Stomach (tissue), 9 donors: ENCODE measurements around the gene MCM8. TPM values are rescaled to one million over a fixed set of nuclear protein-coding genes. Genes with fewer than 3 reads are reported as not detected.

Experiments used
- DNase-seq, 2 donors: peaks; one replicate each; pipeline versions ENCODE4 v3.0.0 to v3.0.0-alpha.2; 2013 to 2019
- H3K27ac ChIP-seq, 5 donors: fragments of 200-600 bp in 4 of 5; sonication (generic) in 4 of 5; one replicate each; pipeline ENCODE4 v1.5.1; 2013 to 2019; ENCODE audit warnings: mild to moderate bottlenecking in 1 of 5, moderate library complexity in 1 of 5
- H3K27me3 ChIP-seq, 3 donors: fragments of 200-600 bp; sonication (generic); one replicate each; pipeline ENCODE4 v1.5.1; 2017 to 2019; ENCODE audit warnings: mixed run types in 1 of 3
- H3K36me3 ChIP-seq, 4 donors: fragments of 200-600 bp; sonication (generic); 1 replicate in 3 of 4; 2 replicates in 1 of 4; pipeline ENCODE4 v1.5.1; 2016 to 2019
- H3K4me1 ChIP-seq, 4 donors: fragments of 200-600 bp; sonication (generic); one replicate each; pipeline ENCODE4 v1.5.1; 2016 to 2019
- H3K4me3 ChIP-seq, 4 donors: fragments of 200-600 bp; sonication (generic) in 3 of 4; one replicate each; pipeline ENCODE4 v1.5.1; 2016 to 2019; ENCODE audit warnings: mild to moderate bottlenecking in 1 of 4
- H3K9me3 ChIP-seq, 4 donors: fragments of 200-600 bp; sonication (generic); one replicate each; pipeline ENCODE4 v1.5.1; 2016 to 2019
- CTCF ChIP-seq, 7 experiments: fragments of 450-650 bp in 4 of 7; fragments of 200-600 bp in 3 of 7; sonication (generic) in 3 of 7; IDR thresholded peaks; one replicate each; pipeline ENCODE4 v1.5.1; 2016 to 2019; ENCODE audit warnings: antibody characterized with exemption in 7 of 7, control low read depth in 2 of 7, mild to moderate bottlenecking in 1 of 7
- EP300 ChIP-seq: sonication (generic); formaldehyde crosslinking; IDR thresholded peaks from one replicate; pipeline ENCODE4 v1.6.1; 2017; ENCODE audit warnings: antibody characterized with exemption
- POLR2A ChIP-seq, 4 donors: fragments of 450-650 bp; IDR thresholded peaks; one replicate each; pipeline ENCODE4 v1.6.1; 2016; ENCODE audit warnings: antibody characterized with exemption in 4 of 4, control low read depth in 2 of 4, mild to moderate bottlenecking in 1 of 4, moderate library complexity in 1 of 4
- POLR2AphosphoS5 ChIP-seq, 3 donors: sonication (generic); formaldehyde crosslinking; IDR thresholded peaks; one replicate each; pipeline ENCODE4 v1.6.1; 2016; ENCODE audit warnings: antibody characterized with exemption in 3 of 3
- WGBS, 5 donors: extraction: QIAGEN DNeasy Blood & Tissue Kit in 3 of 5; methylation state at CpG; one replicate each; pipeline versions ENCODE4 v1.1.5 to v1.1.7; 2013 to 2018; 5-methylcytosine and 5-hydroxymethylcytosine counted together
- intact Hi-C: fragments of 100-400 bp; cut with DNase I; formaldehyde crosslinking; loops from one replicate; pipeline ENCODE4 v1.15.1; 2023; ENCODE audit warnings: low total_unique reads
- polyA plus RNA-seq, 3 donors: library from polyadenylated mRNA; stranded (reverse); fragments of 200-250 nt; gene quantifications; one replicate each; pipeline ENCODE4 v1.2.3, GENCODE V29; 2013
- total RNA-seq, 5 donors: library from RNA; depleted of rRNA; stranded (reverse); fragments of >200 nt; gene quantifications; one replicate each; pipeline versions ENCODE4 v1.1.0 to v1.2.3, GENCODE V29; 2014 to 2016
- donor health status: healthy with polysubstance abuse.
- donor health status: Bipolar disorder and iron deficiency.
- donor health status: healthy.

The MCM8 gene
- total and polyA plus RNA-seq, 8 donors: 2.1 to 39.3 (median 3.6) TPM

- WGBS, 5 donors: 9 to 27% (median 19%) methylated on average over 2 of the region's 2 CpGs
- peak in 1 of 2 donors; percentile 42 for DNase-seq
- no peaks in the 10 kb centered on the region for H3K9me3 ChIP-seq
- peaks cover 33 to 74% (median 65%) of the 10 kb centered on the region in 4 donors for H3K36me3 ChIP-seq
- H3K27me3 ChIP-seq: no peaks in the 10 kb centered on the region
- TF ChIP-seq POLR2A (IDR thresholded peaks at IDR 0.05) (no peak), CTCF (IDR thresholded peaks at IDR 0.05) (no peak), EP300 (no peak), POLR2AphosphoS5 (IDR thresholded peaks at IDR 0.05) (peak in 1 of 3 donors; percentile 3)
- H3K4me3 ChIP-seq: no peak overlapping the region
- H3K27ac ChIP-seq: peak overlapping the region; percentile 28 to 68 (median 43)
- intact Hi-C loops: no loop called here
- H3K4me1 ChIP-seq: peaks cover 17 to 64% (median 33%) of the 10 kb centered on the region in 4 donors
These were observed 83.9 kb downstream of the MCM8 start for GRCh38 chr20:6034134-6034969.

- intact Hi-C loops: no loop called here
- H3K36me3 ChIP-seq: peaks cover 40 to 93% (median 84%) of the 10 kb centered on the region in 4 donors
These were observed 85.8 kb downstream of the MCM8 start for GRCh38 chr20:6036213-6036612.

GRCh38 chr20:6037082-6037481 lies 86.6 kb downstream of the MCM8 start:
- Histone ChIP-seq H3K9me3 (no peaks in the 10 kb centered on the region), H3K36me3 (peaks cover 49 to 100% (median 92%) of the 10 kb centered on the region in 4 donors), H3K27ac (no peak overlapping the region), H3K4me3 (no peak overlapping the region), H3K27me3 (no peaks in the 10 kb centered on the region), H3K4me1 (peaks cover 11 to 37% (median 20%) of the 10 kb centered on the region in 4 donors)
- no peak for DNase-seq
- intact Hi-C loops: no loop called here
- WGBS, 5 donors: 91 to 100% (median 94%) methylated on average over 1 of the region's 1 CpG
- TF ChIP-seq POLR2AphosphoS5 (IDR thresholded peaks at IDR 0.05) (no peak), EP300 (no peak), CTCF (IDR thresholded peaks at IDR 0.05) (no peak), POLR2A (IDR thresholded peaks at IDR 0.05) (no peak)

More at GRCh38 chr20:6036213-6036612, 85.8 kb downstream of the MCM8 start:
- TF ChIP-seq EP300 (no peak), CTCF (IDR thresholded peaks at IDR 0.05) (no peak), POLR2A (IDR thresholded peaks at IDR 0.05) (no peak), POLR2AphosphoS5 (IDR thresholded peaks at IDR 0.05) (no peak)
- Histone ChIP-seq H3K4me1 (peaks cover 11 to 45% (median 24%) of the 10 kb centered on the region in 4 donors), H3K27me3 (no peaks in the 10 kb centered on the region), H3K9me3 (no peaks in the 10 kb centered on the region), H3K27ac (peak overlapping the region in 1 of 5 donors; percentile 67), H3K4me3 (no peak overlapping the region)
- WGBS, 5 donors: 93 to 98% (median 97%) methylated on average over 4 of the region's 4 CpGs
- no peak for DNase-seq

- Histone ChIP-seq H3K27me3 (no peaks in the 10 kb centered on the region), H3K4me1 (peaks cover 11 to 28% (median 18%) of the 10 kb centered on the region in 4 donors), H3K36me3 (peaks cover 51 to 98% (median 91%) of the 10 kb centered on the region in 4 donors), H3K27ac (no peak overlapping the region), H3K9me3 (no peaks in the 10 kb centered on the region), H3K4me3 (no peak overlapping the region)
- 84 to 97% (median 93%) methylated on average over 3 of the region's 3 CpGs for WGBS, 5 donors
- peak in 1 of 2 donors; percentile 35 for DNase-seq
- TF ChIP-seq CTCF (IDR thresholded peaks at IDR 0.05) (no peak), POLR2A (IDR thresholded peaks at IDR 0.05) (no peak), EP300 (no peak), POLR2AphosphoS5 (IDR thresholded peaks at IDR 0.05) (no peak)
- intact Hi-C loops: no loop called here
These were observed 87.8 kb downstream of the MCM8 start for GRCh38 chr20:6038256-6038655.
